ENCODE measurements around the gene URB1. TPM values are rescaled to one million over a fixed set of nuclear protein-coding genes. Genes with fewer than 3 reads are reported as not detected.

The URB1 gene
- total and polyA plus RNA-seq, 2 donors (not counting 3 experiments of a cell fraction or from before 2014, with no cell fraction given), result 8.0 to 27.3 TPM

GRCh38 chr21:32425628-32426027 lies 32.8 kb upstream of the URB1 start:
- TF ChIP-seq POLR2A (IDR thresholded peaks at IDR 0.05; ENCODE audit: low read depth, low read length), result no peak
- TF ChIP-seq, protein P1, sequence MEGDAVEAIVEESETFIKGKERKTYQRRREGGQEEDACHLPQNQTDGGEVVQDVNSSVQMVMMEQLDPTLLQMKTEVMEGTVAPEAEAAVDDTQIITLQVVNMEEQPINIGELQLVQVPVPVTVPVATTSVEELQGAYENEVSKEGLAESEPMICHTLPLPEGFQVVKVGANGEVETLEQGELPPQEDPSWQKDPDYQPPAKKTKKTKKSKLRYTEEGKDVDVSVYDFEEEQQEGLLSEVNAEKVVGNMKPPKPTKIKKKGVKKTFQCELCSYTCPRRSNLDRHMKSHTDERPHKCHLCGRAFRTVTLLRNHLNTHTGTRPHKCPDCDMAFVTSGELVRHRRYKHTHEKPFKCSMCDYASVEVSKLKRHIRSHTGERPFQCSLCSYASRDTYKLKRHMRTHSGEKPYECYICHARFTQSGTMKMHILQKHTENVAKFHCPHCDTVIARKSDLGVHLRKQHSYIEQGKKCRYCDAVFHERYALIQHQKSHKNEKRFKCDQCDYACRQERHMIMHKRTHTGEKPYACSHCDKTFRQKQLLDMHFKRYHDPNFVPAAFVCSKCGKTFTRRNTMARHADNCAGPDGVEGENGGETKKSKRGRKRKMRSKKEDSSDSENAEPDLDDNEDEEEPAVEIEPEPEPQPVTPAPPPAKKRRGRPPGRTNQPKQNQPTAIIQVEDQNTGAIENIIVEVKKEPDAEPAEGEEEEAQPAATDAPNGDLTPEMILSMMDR (IDR thresholded peaks at IDR 0.05; ENCODE audit: extremely low read depth in 1 of 2, insufficient read depth in 1 of 2, low read depth in 1 of 2, low read length in 2 of 2), result no peak
- no peak for TF ChIP-seq FOS (IDR thresholded peaks at IDR 0.05; ENCODE audit: borderline replicate concordance, insufficient read depth, low read length)
- TF ChIP-seq GATA2 (IDR thresholded peaks at IDR 0.05; ENCODE audit: insufficient read depth, insufficient read length, low read depth, low read length), result no peak
- TF ChIP-seq MYC (IDR thresholded peaks at IDR 0.05; ENCODE audit: low read depth, low read length), result no peak
- no peak for TF ChIP-seq EZH2 (IDR thresholded peaks at IDR 0.05; ENCODE audit: borderline replicate concordance, low read depth, low read length, severe bottlenecking)
- TF ChIP-seq MAX (IDR thresholded peaks at IDR 0.05; ENCODE audit: insufficient read depth, insufficient read length), result no peak
- no peak for TF ChIP-seq JUN (IDR thresholded peaks at IDR 0.05; ENCODE audit: borderline replicate concordance, insufficient read depth, insufficient read length, low read depth)
- no peak for TF ChIP-seq POLR2AphosphoS5 (IDR thresholded peaks at IDR 0.05; ENCODE audit: insufficient read depth, low read depth, low read length)
- Histone ChIP-seq H3K9me3 (replicated peaks; ENCODE audit: control insufficient read depth, insufficient read depth, low read length) (no peaks in the 10 kb centered on the region), H3K9me1 (replicated peaks; ENCODE audit: control insufficient read depth, extremely low read depth, insufficient read depth, low read length) (no peaks in the 10 kb centered on the region), H3K79me2 (ENCODE audit: control insufficient read depth, insufficient read depth, low read length) (peaks cover 73% of the 10 kb centered on the region), H3K27ac (ENCODE audit: insufficient read depth, low read depth, low read length) (no peak overlapping the region), H3K4me1 (ENCODE audit: control insufficient read depth, extremely low read depth, insufficient read depth, low read length) (peaks cover 34% of the 10 kb centered on the region), H3K27me3 (ENCODE audit: control insufficient read depth in 2 of 2, insufficient read depth in 2 of 2, low read length in 2 of 2) (no peaks in the 10 kb centered on the region), H4K20me1 (replicated peaks; ENCODE audit: control insufficient read depth, extremely low read depth, insufficient read depth, low read length) (no peaks in the 10 kb centered on the region), H2AFZ (ENCODE audit: low read depth, low read length) (no peak overlapping the region), H3K4me3 (replicated peaks in 1 of 3; ENCODE audit: insufficient read depth in 1 of 3, low read depth in 1 of 3, low read length in 3 of 3) (no peak overlapping the region), H3K9ac (replicated peaks; ENCODE audit: extremely low read depth, insufficient read depth, low read length) (no peak overlapping the region), H3K36me3 (ENCODE audit: control insufficient read depth in 2 of 2, extremely low read depth in 1 of 2, insufficient read depth in 2 of 2, low read length in 2 of 2) (no peaks in the 10 kb centered on the region), H3K4me2 (ENCODE audit: insufficient read depth, low read length) (no peak overlapping the region)
- DNase-seq (ENCODE audit: low read depth, low spot score) (no peak), FAIRE-seq (no peak)
- POLR2A ChIA-PET, result interaction anchor here (0.7 kb wide), 2 partner anchors 9 to 1057 kb away, joined by 3 read pairs; no protein-coding TSS in a partner anchor
- dilution Hi-C loops (cut with MboI; ENCODE audit: extremely low pct_ligation_motif_present, low sequenced_read_pairs), result no loop called here
- no TSS peak for BruUV-seq (replicated peaks)
- intact Hi-C loops (cut with micrococcal nuclease), result loop anchor here (1.0 to 5.0 kb wide), 2 partner anchors 32 to 72 kb away; partner anchors contain the start of gene URB1
- CTCF ChIA-PET, result interaction anchor here (1.3 to 1.5 kb wide), 2 partner anchors 68 to 137 kb away, joined by 3 to 4 read pairs; no protein-coding TSS in a partner anchor

Measured in endothelial cell of umbilical vein (primary cell).